Liver (tissue), 2 donors: ENCODE data around the gene AMACR.

Experiments used
- TF ChIP-seq, protein P1 (sequence below): fragments of 150-350 bp; IDR thresholded peaks from 2 replicates; pipeline ENCODE4 v1.5.1; 2017; ENCODE audit warnings: improper control_type of control experiment, low read depth, low read length; ENCODE audit not compliant: missing input control
- TF ChIP-seq, protein P2 (sequence below): IDR thresholded peaks from 2 replicates; pipeline ENCODE4 v1.6.1; 2016; ENCODE audit warnings: antibody characterized with exemption
- donor health status: healthy.

DNA sequence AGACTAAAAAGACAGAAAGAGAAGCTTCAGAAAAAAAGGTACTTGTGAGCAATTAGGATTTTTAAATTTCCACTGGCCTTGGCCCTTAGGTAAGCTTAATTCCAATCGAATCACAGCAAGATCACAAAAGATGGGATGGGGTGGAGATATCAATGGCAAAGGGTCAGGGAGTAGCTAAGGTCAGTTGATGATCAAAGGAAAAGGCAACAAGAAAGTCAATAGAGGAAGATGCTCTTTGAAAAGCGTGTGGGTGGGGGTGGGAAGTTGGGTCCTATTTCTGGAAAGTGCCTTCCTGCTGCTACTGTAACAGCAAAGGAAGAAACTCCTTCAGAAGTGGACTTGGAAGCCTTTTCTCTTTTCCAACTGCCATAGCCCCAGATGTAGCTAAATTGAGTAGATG is 27.9 kb upstream of the AMACR start:
- TF ChIP-seq, protein P1, sequence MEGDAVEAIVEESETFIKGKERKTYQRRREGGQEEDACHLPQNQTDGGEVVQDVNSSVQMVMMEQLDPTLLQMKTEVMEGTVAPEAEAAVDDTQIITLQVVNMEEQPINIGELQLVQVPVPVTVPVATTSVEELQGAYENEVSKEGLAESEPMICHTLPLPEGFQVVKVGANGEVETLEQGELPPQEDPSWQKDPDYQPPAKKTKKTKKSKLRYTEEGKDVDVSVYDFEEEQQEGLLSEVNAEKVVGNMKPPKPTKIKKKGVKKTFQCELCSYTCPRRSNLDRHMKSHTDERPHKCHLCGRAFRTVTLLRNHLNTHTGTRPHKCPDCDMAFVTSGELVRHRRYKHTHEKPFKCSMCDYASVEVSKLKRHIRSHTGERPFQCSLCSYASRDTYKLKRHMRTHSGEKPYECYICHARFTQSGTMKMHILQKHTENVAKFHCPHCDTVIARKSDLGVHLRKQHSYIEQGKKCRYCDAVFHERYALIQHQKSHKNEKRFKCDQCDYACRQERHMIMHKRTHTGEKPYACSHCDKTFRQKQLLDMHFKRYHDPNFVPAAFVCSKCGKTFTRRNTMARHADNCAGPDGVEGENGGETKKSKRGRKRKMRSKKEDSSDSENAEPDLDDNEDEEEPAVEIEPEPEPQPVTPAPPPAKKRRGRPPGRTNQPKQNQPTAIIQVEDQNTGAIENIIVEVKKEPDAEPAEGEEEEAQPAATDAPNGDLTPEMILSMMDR: no peak
- TF ChIP-seq, protein P2, sequence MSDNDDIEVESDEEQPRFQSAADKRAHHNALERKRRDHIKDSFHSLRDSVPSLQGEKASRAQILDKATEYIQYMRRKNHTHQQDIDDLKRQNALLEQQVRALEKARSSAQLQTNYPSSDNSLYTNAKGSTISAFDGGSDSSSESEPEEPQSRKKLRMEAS: no peak
